Chondrocyte (in vitro differentiated cells): ENCODE measurements around the gene TBC1D9B. TPM values are rescaled to one million over a fixed set of nuclear protein-coding genes. Genes with fewer than 3 reads are reported as not detected.

ENCODE experiments used
- DNase-seq: peaks from one replicate; pipeline ENCODE4 v3.0.0; 2021; ENCODE audit warnings: mixed read lengths, low spot score
- H3K27ac Mint-ChIP-seq: one replicate; pipeline ENCODE4 v1.8.0; 2021; ENCODE audit warnings: mild to moderate bottlenecking, moderate library complexity, mixed read lengths; ENCODE audit not compliant: unreplicated experiment
- H3K27me3 Mint-ChIP-seq: 2 replicates; pipeline ENCODE4 v1.8.0; 2021; ENCODE audit warnings: low read depth, mixed read lengths
- H3K36me3 Mint-ChIP-seq: 2 replicates; pipeline ENCODE4 v1.8.0; 2021; ENCODE audit warnings: low read depth, mixed read lengths
- H3K4me1 Mint-ChIP-seq: 2 replicates; pipeline ENCODE4 v1.8.0; 2021; ENCODE audit warnings: low read depth, mild to moderate bottlenecking, mixed read lengths
- H3K4me3 Mint-ChIP-seq: one replicate; pipeline ENCODE4 v1.8.0; 2021; ENCODE audit warnings: mild to moderate bottlenecking, moderate library complexity, mixed read lengths; ENCODE audit not compliant: unreplicated experiment
- H3K9me3 Mint-ChIP-seq: 2 replicates; pipeline ENCODE4 v1.8.0; 2021; ENCODE audit warnings: low read depth, mixed read lengths
- total RNA-seq: library from RNA; stranded (reverse); gene quantifications from 3 replicates; pipeline ENCODE4 v1.2.1, GENCODE V29; 2021
- TF ChIP-seq, protein P1 (sequence below): fragments of 200-600 bp; sonication (generic); IDR thresholded peaks from 2 replicates; pipeline ENCODE4 v1.5.0; 2021; ENCODE audit warnings: antibody characterized with exemption, mild to moderate bottlenecking, moderate library complexity

The TBC1D9B gene
- total RNA-seq, 1 donor from 2014 or later: 118 TPM

DNA sequence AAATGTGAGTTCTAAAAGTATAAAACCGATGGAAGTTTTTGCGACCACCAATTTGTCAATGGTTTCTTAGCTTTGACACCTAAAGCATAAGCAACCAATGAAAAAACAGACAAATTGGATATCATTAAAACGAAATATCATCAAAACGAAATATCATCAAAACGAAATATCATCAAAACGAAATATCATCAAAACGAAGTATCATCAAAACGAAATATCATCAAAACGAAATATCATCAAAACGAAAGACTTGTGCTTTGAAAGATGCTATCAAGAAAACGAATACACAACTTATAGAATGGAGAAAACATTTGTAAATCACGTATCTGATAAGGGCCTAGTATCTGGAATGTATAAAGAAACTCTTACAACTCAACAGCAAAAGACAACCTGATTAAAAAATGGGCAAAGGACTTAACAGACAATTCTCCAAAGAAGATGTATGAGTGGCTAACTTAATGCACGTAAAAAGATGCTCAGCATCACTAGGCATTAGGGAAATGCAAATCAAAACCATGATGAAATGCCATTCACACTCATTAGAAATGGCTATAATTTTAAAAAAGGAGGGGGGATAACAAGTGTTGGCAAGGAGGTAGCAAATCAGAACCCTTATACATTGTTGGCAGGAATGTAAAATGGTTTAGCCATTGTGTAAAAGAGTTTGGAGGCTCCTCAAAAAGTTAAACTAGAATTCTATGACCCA is 29.4 kb upstream of the TBC1D9B start:
- peaks cover 13% of the 10 kb centered on the region for H3K9me3 Mint-ChIP-seq
- no peaks in the 10 kb centered on the region for H3K4me1 Mint-ChIP-seq
- H3K36me3 Mint-ChIP-seq: peaks cover 12% of the 10 kb centered on the region
- DNase-seq: no peak
- H3K27ac Mint-ChIP-seq: no peak overlapping the region
- H3K4me3 Mint-ChIP-seq: no peak overlapping the region
- TF ChIP-seq, protein P1, sequence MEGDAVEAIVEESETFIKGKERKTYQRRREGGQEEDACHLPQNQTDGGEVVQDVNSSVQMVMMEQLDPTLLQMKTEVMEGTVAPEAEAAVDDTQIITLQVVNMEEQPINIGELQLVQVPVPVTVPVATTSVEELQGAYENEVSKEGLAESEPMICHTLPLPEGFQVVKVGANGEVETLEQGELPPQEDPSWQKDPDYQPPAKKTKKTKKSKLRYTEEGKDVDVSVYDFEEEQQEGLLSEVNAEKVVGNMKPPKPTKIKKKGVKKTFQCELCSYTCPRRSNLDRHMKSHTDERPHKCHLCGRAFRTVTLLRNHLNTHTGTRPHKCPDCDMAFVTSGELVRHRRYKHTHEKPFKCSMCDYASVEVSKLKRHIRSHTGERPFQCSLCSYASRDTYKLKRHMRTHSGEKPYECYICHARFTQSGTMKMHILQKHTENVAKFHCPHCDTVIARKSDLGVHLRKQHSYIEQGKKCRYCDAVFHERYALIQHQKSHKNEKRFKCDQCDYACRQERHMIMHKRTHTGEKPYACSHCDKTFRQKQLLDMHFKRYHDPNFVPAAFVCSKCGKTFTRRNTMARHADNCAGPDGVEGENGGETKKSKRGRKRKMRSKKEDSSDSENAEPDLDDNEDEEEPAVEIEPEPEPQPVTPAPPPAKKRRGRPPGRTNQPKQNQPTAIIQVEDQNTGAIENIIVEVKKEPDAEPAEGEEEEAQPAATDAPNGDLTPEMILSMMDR: no peak
- no peaks in the 10 kb centered on the region for H3K27me3 Mint-ChIP-seq

DNA sequence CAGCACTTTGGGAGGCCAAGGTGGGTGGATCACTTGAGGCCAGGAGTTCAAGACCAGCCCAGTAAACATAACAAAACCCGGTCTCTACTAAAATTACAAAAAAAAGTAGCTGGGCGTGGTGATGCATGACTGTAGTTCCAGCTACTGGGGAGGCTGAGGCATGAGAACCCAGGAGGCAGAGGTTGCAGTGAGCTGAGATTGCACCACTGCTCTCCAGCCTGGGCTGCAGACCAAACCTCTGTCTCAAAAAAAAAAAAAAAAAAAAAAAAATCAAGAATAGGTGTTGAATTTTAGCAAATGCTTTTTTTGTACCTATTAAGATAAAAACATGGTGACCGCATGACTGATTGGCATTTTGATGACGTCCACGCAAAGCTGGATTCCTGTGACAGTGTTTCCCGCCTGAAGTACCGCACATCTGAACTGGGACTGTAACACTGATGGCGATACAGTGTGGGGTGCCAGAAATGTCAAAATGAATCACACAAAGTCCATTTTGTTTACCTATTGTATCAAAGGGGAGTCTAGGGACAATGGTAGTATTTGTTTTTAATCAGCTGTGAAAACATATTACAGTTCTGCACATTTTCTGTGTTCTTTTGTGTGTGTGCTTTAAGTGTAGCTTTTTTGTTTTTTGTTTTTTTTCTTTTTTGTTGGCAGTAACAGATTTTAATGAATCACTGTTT is 23.2 kb upstream of the TBC1D9B start:
- Mint-ChIP-seq H3K27ac (no peak overlapping the region), H3K9me3 (peaks cover 9% of the 10 kb centered on the region), H3K27me3 (no peaks in the 10 kb centered on the region), H3K4me1 (no peaks in the 10 kb centered on the region), H3K4me3 (no peak overlapping the region), H3K36me3 (peaks cover 3% of the 10 kb centered on the region)
- TF ChIP-seq, protein P1: no peak
- no peak for DNase-seq

GRCh38 chr5:179927824-179928223 is 20.1 kb upstream of the TBC1D9B start:
- Mint-ChIP-seq H3K36me3 (no peaks in the 10 kb centered on the region), H3K4me3 (no peak overlapping the region), H3K27me3 (no peaks in the 10 kb centered on the region), H3K4me1 (no peaks in the 10 kb centered on the region), H3K9me3 (peaks cover 3% of the 10 kb centered on the region), H3K27ac (no peak overlapping the region)
- TF ChIP-seq, protein P1: no peak
- no peak for DNase-seq

GRCh38 chr5:179926657-179927056 is 19.0 kb upstream of the TBC1D9B start:
- Mint-ChIP-seq H3K36me3 (no peaks in the 10 kb centered on the region), H3K4me1 (no peaks in the 10 kb centered on the region), H3K27ac (no peak overlapping the region), H3K9me3 (peaks cover 3% of the 10 kb centered on the region), H3K4me3 (no peak overlapping the region), H3K27me3 (no peaks in the 10 kb centered on the region)
- DNase-seq: no peak
- TF ChIP-seq, protein P1: no peak

DNA sequence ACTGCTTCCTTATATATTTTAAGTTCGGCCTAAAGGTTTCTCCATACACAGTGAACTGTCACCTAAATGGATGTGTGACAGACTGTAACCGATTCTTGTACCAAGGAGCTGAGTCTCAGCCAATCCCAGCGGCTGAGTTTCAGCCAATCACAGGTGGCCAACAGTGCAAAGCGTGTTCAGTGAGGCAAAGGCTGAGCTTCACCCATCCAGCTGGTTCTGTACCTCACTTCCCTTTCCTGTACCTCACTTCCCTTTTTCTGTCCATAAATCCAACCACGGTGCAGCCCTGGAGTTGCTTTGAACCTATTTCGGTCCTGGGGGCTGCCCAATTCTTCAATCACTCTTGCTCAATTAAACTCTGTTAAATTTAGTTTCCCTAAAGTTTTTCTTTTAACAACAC is 15.7 kb upstream of the TBC1D9B start:
- Mint-ChIP-seq H3K9me3 (peaks cover 3% of the 10 kb centered on the region), H3K27me3 (no peaks in the 10 kb centered on the region), H3K36me3 (no peaks in the 10 kb centered on the region), H3K4me1 (no peaks in the 10 kb centered on the region), H3K27ac (no peak overlapping the region), H3K4me3 (no peak overlapping the region)
- DNase-seq: peak; percentile 29
- TF ChIP-seq, protein P1: no peak
